HEK293 (cell line): ENCODE data around the gene TUBE1.

ENCODE experiments used
- CTCF ChIA-PET: fragments of 350-600 bp; formaldehyde crosslinking; extraction: SDS; loops from one replicate; lab custom pipeline; 2021; ENCODE audit warnings: antibody characterized with exemption; lab: Yijun Ruan, JAX
- POLR2A ChIA-PET: fragments of 300-600 bp; formaldehyde crosslinking; extraction: SDS; loops from one replicate; lab custom pipeline; 2020; ENCODE audit warnings: antibody characterized with exemption, inconsistent platforms; lab: Yijun Ruan, JAX
- H3K27ac ChIP-seq: fragments of 200-500 bp; sonication (Bioruptor generic); 2 replicates; pipeline ENCODE4 v1.5.1; 2014; ENCODE audit warnings: low read depth, low read length, control low read depth, inconsistent platforms; ENCODE audit errors: extremely low read depth
- H3K36me3 ChIP-seq, 2 experiments: fragments of 200-500 bp in 1 of 2; sonication (Bioruptor generic) in 1 of 2; 1 replicate in 1 of 2; 2 replicates in 1 of 2; pipeline ENCODE4 v1.5.1; 2014 to 2017; ENCODE audit warnings: inconsistent platforms in 2 of 2, low read length in 2 of 2; ENCODE audit not compliant: control insufficient read depth in 2 of 2, insufficient read depth in 1 of 2
- H3K4me1 ChIP-seq: fragments of 200-500 bp; sonication (Bioruptor generic); 2 replicates; pipeline ENCODE4 v1.5.1; 2014; ENCODE audit warnings: mild to moderate bottlenecking, low read length, inconsistent platforms; ENCODE audit not compliant: control insufficient read depth, insufficient read depth
- H3K4me3 ChIP-seq: 2 replicates; pipeline ENCODE4 v1.5.1; 2011; ENCODE audit warnings: low read depth, mild to moderate bottlenecking, control low read depth, low read length, moderate library complexity
- H3K9me3 ChIP-seq: fragments of 200-500 bp; sonication (Bioruptor generic); 2 replicates; pipeline ENCODE4 v1.5.1; 2014; ENCODE audit warnings: low read depth, low read length, inconsistent platforms; ENCODE audit not compliant: control insufficient read depth, insufficient read depth
- ATF2 ChIP-seq: fragments of 450-650 bp; formaldehyde crosslinking; IDR thresholded peaks from 2 replicates; pipeline ENCODE4 v1.5.1; 2016; ENCODE audit warnings: missing biosample characterization, missing genetic modification characterization, low read depth
- EGR2 ChIP-seq: fragments of 450-650 bp; formaldehyde crosslinking; IDR thresholded peaks from 2 replicates; pipeline ENCODE4 v1.5.1; 2016; ENCODE audit warnings: low read depth, missing biosample characterization, missing genetic modification characterization
- KLF9 ChIP-seq: fragments of 450-650 bp; formaldehyde crosslinking; IDR thresholded peaks from 2 replicates; pipeline ENCODE4 v1.5.1; 2016; ENCODE audit warnings: missing biosample characterization, missing genetic modification characterization, low read depth
- MYNN ChIP-seq: fragments of 450-650 bp; formaldehyde crosslinking; IDR thresholded peaks from 2 replicates; pipeline ENCODE4 v1.5.1; 2016; ENCODE audit warnings: missing biosample characterization, missing genetic modification characterization, borderline replicate concordance
- OSR2 ChIP-seq: fragments of 450-650 bp; formaldehyde crosslinking; IDR thresholded peaks from 2 replicates; pipeline ENCODE4 v1.5.1; 2016; ENCODE audit warnings: missing biosample characterization, missing genetic modification characterization
- PRDM1 ChIP-seq: fragments of 450-650 bp; formaldehyde crosslinking; IDR thresholded peaks from 2 replicates; pipeline ENCODE4; 2016; ENCODE audit warnings: missing biosample characterization, missing genetic modification characterization
- REPIN1 ChIP-seq: fragments of 450-650 bp; formaldehyde crosslinking; IDR thresholded peaks from 2 replicates; pipeline ENCODE4 v1.5.1; 2017; ENCODE audit warnings: missing biosample characterization, missing genetic modification characterization, low read depth
- ZBTB44 ChIP-seq: fragments of 450-650 bp; IDR thresholded peaks from 2 replicates; pipeline ENCODE4 v1.5.1; 2018; ENCODE audit warnings: missing biosample characterization, mild to moderate bottlenecking, missing genetic modification characterization
- ZNF169 ChIP-seq: fragments of 450-650 bp; formaldehyde crosslinking; IDR thresholded peaks from 2 replicates; pipeline ENCODE4 v1.5.1; 2016; ENCODE audit warnings: missing biosample characterization, missing genetic modification characterization
- ZNF174 ChIP-seq: fragments of 450-650 bp; formaldehyde crosslinking; IDR thresholded peaks from 2 replicates; pipeline ENCODE4 v1.5.0; 2017; ENCODE audit warnings: missing biosample characterization, mild to moderate bottlenecking, missing genetic modification characterization
- ZNF2 ChIP-seq: fragments of 450-650 bp; formaldehyde crosslinking; IDR thresholded peaks from 2 replicates; pipeline ENCODE4 v1.5.1; 2016; ENCODE audit warnings: missing biosample characterization, missing genetic modification characterization
- ZNF202 ChIP-seq: fragments of 450-650 bp; formaldehyde crosslinking; IDR thresholded peaks from 2 replicates; pipeline ENCODE4 v1.5.1; 2016; ENCODE audit warnings: missing biosample characterization, missing genetic modification characterization, borderline replicate concordance
- ZNF274 ChIP-seq, 2 experiments: fragments of 200-500 bp in 1 of 2; fragments of 450-650 bp in 1 of 2; sonication (Bioruptor generic) in 1 of 2; formaldehyde crosslinking in 1 of 2; IDR thresholded peaks; 2 replicates each; pipeline versions ENCODE4 v1.5.1 to v1.6.1; 2014 to 2016; ENCODE audit warnings: borderline replicate concordance in 1 of 2, inconsistent platforms in 1 of 2, low read length in 1 of 2, missing biosample characterization in 1 of 2, missing genetic modification characterization in 1 of 2
- ZNF292 ChIP-seq: fragments of 450-650 bp; formaldehyde crosslinking; IDR thresholded peaks from 2 replicates; pipeline ENCODE4 v1.5.1; 2016; ENCODE audit warnings: low read depth, missing biosample characterization, missing genetic modification characterization, borderline replicate concordance
- ZNF398 ChIP-seq: fragments of 450-650 bp; formaldehyde crosslinking; IDR thresholded peaks from 2 replicates; pipeline ENCODE4 v1.5.1; 2017; ENCODE audit warnings: missing biosample characterization, missing genetic modification characterization
- ZNF521 ChIP-seq: fragments of 450-650 bp; formaldehyde crosslinking; IDR thresholded peaks from 2 replicates; pipeline ENCODE4 v1.5.1; 2017; ENCODE audit warnings: missing biosample characterization, mild to moderate bottlenecking, missing genetic modification characterization
- ZNF660 ChIP-seq: fragments of 450-650 bp; IDR thresholded peaks from 2 replicates; pipeline ENCODE4 v1.5.1; 2018; ENCODE audit warnings: missing biosample characterization, mild to moderate bottlenecking, missing genetic modification characterization
- ZNF670 ChIP-seq: fragments of 450-650 bp; formaldehyde crosslinking; IDR thresholded peaks from 2 replicates; pipeline ENCODE4 v1.5.1; 2016; ENCODE audit warnings: missing biosample characterization, missing genetic modification characterization, low read depth
- ZNF777 ChIP-seq: fragments of 450-650 bp; formaldehyde crosslinking; IDR thresholded peaks from 2 replicates; pipeline ENCODE4 v1.5.1; 2017; ENCODE audit warnings: missing biosample characterization, missing genetic modification characterization, borderline replicate concordance
- ZNF785 ChIP-seq: fragments of 450-650 bp; formaldehyde crosslinking; IDR thresholded peaks from 2 replicates; pipeline ENCODE4 v1.5.1; 2016; ENCODE audit warnings: missing biosample characterization, missing genetic modification characterization
- ZSCAN23 ChIP-seq: fragments of 450-650 bp; formaldehyde crosslinking; IDR thresholded peaks from 2 replicates; pipeline ENCODE4 v1.5.1; 2016; ENCODE audit warnings: missing biosample characterization, missing genetic modification characterization
- TF ChIP-seq, protein P1 (sequence below): fragments of 450-650 bp; formaldehyde crosslinking; IDR thresholded peaks from 2 replicates; pipeline ENCODE4 v1.5.1; 2017; ENCODE audit warnings: missing biosample characterization, missing genetic modification characterization
- TF ChIP-seq, protein P2 (sequence below): fragments of 450-650 bp; formaldehyde crosslinking; IDR thresholded peaks from 2 replicates; pipeline ENCODE4 v1.5.1; 2016; ENCODE audit warnings: missing biosample characterization, missing genetic modification characterization

Gene TUBE1

DNA sequence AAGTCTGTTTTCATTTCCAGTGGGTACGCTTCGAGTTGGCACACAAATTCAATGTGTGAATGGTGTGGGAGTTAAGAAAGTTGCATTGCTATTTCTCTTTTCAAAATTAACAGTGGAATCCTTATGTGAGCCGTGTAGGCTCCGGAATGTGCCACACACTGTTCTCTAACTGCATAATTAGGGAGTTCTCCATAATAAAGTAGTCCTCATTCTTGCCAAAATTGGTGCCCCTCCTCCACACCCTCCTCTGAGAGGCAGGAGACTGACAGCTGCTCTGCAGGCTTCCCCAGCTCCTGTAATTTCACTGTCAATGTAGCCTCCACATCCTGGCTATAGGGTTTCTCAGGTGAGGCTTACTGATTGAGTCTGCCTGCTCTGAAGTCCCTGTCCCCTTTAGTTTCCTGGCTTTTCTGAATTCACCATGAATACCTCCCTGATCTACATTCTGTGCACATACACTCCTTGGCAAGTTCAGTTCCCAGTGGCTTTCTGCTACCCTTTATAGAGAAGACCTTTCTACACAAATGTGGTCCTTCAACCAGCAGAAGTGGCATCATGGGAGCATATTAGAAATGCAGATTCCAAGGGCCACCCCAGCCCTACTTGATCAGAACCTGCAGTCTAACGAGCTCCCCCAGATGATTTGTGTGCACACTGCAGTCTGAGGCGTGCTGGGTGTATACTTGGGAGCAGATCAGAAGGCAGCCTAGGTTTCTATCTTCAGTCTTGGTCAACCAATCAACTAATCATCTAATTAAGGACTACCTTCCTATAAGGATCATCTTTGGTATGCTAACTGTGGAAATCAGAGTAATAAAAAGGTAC, 53.3 kb downstream of the TUBE1 start (continued):
- TF ChIP-seq ZNF398 (tag by site-specific recombination): no peak
- no peak for TF ChIP-seq ZNF274 (IDR thresholded peaks at IDR 0.05; ENCODE audit: low read length)
- TF ChIP-seq ZNF274 (tag by site-specific recombination; IDR thresholded peaks at IDR 0.05; ENCODE audit: borderline replicate concordance): no peak
- no peak for TF ChIP-seq ZSCAN23 (tag by site-specific recombination)
- TF ChIP-seq EGR2: no peak
- no peak for TF ChIP-seq ZNF292

GRCh38 chr6:112032728-112033127, 54.6 kb downstream of the TUBE1 start:
- no peaks in the 10 kb centered on the region for H3K36me3 ChIP-seq
- no peak for TF ChIP-seq REPIN1 (tag by site-specific recombination)
- no peak for TF ChIP-seq ZNF2 (tag by site-specific recombination)
- no peak for TF ChIP-seq ZNF169
- no peak for TF ChIP-seq ZNF202 (tag by site-specific recombination)
- no peak for TF ChIP-seq ZNF777 (tag by site-specific recombination)
- TF ChIP-seq PRDM1 (tag by site-specific recombination): no peak
- no peak for TF ChIP-seq ZNF521 (tag by site-specific recombination)
- TF ChIP-seq ZNF660 (tag by site-specific recombination): no peak
- TF ChIP-seq, protein P1, sequence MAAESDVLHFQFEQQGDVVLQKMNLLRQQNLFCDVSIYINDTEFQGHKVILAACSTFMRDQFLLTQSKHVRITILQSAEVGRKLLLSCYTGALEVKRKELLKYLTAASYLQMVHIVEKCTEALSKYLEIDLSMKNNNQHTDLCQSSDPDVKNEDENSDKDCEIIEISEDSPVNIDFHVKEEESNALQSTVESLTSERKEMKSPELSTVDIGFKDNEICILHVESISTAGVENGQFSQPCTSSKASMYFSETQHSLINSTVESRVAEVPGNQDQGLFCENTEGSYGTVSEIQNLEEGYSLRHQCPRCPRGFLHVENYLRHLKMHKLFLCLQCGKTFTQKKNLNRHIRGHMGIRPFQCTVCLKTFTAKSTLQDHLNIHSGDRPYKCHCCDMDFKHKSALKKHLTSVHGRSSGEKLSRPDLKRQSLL (tag by site-specific recombination): no peak
- TF ChIP-seq ZNF670 (tag by site-specific recombination): no peak
- TF ChIP-seq OSR2 (tag by site-specific recombination): no peak
- TF ChIP-seq, protein P2, sequence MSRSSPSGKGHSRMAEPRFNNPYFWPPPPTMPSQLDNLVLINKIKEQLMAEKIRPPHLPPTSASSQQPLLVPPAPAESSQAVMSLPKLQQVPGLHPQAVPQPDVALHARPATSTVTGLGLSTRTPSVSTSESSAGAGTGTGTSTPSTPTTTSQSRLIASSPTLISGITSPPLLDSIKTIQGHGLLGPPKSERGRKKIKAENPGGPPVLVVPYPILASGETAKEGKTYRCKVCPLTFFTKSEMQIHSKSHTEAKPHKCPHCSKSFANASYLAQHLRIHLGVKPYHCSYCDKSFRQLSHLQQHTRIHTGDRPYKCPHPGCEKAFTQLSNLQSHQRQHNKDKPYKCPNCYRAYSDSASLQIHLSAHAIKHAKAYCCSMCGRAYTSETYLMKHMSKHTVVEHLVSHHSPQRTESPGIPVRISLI (tag by site-specific recombination): no peak
- no peak for TF ChIP-seq ATF2 (tag by site-specific recombination)
- no peak for TF ChIP-seq ZBTB44 (tag by site-specific recombination)
- TF ChIP-seq ZNF785 (tag by site-specific recombination): no peak
- TF ChIP-seq MYNN (tag by site-specific recombination): no peak
- no peak for TF ChIP-seq ZNF174
- TF ChIP-seq KLF9 (tag by site-specific recombination): no peak
- POLR2A ChIA-PET: interaction anchor here (0.8 kb wide), 1 partner anchor 1426 kb away, joined by 4 read pairs; no protein-coding TSS in a partner anchor
- H3K4me1 ChIP-seq: no peaks in the 10 kb centered on the region
- CTCF ChIA-PET: interaction anchor here (0.9 to 3.3 kb wide), 5 partner anchors 9 to 482 kb away, joined by 3 to 19 read pairs (median 9); no protein-coding TSS in a partner anchor
- no peaks in the 10 kb centered on the region for H3K9me3 ChIP-seq
- no peak overlapping the region for H3K4me3 ChIP-seq
- H3K27ac ChIP-seq: no peak overlapping the region
